Measurements from ENCODE around the gene HEXIM2.

DNA sequence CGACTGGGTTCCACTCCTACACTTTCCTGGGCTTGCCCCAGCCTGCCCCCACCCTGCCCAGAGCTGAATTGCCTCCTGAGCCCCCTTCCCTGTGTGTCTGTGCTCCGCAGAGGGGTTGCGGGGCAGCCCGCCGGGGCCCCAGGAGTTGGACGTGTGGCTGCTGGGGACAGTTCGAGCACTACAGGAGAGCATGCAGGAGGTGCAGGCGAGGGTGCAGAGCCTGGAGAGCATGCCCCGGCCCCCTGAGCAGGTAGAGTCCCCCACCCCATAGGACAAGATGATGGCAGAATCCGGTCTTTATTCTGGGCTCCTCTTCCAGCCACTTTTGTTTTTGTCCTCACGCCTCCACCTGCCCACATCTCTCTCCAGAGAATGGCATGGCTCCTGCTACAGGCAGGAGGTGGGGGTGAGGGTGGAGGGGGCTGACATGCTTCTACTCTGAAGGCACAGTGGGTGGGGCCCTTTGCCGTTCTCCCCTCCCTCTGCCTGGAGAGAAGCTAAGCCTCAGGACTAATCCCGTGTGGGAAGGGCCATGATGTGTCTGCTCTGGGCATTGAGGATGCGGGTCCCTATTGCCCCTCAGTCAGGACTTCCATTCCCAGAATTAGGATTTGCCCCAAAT, 22.7 kb upstream of the HEXIM2 start:
- TF ChIP-seq, protein P1, sequence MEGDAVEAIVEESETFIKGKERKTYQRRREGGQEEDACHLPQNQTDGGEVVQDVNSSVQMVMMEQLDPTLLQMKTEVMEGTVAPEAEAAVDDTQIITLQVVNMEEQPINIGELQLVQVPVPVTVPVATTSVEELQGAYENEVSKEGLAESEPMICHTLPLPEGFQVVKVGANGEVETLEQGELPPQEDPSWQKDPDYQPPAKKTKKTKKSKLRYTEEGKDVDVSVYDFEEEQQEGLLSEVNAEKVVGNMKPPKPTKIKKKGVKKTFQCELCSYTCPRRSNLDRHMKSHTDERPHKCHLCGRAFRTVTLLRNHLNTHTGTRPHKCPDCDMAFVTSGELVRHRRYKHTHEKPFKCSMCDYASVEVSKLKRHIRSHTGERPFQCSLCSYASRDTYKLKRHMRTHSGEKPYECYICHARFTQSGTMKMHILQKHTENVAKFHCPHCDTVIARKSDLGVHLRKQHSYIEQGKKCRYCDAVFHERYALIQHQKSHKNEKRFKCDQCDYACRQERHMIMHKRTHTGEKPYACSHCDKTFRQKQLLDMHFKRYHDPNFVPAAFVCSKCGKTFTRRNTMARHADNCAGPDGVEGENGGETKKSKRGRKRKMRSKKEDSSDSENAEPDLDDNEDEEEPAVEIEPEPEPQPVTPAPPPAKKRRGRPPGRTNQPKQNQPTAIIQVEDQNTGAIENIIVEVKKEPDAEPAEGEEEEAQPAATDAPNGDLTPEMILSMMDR (IDR thresholded peaks at IDR 0.05) = no peak
- no peak for TF ChIP-seq POLR2AphosphoS5 (IDR thresholded peaks at IDR 0.05)
